ENCODE results near the gene NKAIN4. TPM values are rescaled to one million over a fixed set of nuclear protein-coding genes. Genes with fewer than 3 reads are reported as not detected.
A peak's percentile ranks its signal among the peaks of the same experiment; 100 is the strongest.

NKAIN4 gene
- total RNA-seq, 1 donor from 2014 or later, result 16.1 TPM

DNA sequence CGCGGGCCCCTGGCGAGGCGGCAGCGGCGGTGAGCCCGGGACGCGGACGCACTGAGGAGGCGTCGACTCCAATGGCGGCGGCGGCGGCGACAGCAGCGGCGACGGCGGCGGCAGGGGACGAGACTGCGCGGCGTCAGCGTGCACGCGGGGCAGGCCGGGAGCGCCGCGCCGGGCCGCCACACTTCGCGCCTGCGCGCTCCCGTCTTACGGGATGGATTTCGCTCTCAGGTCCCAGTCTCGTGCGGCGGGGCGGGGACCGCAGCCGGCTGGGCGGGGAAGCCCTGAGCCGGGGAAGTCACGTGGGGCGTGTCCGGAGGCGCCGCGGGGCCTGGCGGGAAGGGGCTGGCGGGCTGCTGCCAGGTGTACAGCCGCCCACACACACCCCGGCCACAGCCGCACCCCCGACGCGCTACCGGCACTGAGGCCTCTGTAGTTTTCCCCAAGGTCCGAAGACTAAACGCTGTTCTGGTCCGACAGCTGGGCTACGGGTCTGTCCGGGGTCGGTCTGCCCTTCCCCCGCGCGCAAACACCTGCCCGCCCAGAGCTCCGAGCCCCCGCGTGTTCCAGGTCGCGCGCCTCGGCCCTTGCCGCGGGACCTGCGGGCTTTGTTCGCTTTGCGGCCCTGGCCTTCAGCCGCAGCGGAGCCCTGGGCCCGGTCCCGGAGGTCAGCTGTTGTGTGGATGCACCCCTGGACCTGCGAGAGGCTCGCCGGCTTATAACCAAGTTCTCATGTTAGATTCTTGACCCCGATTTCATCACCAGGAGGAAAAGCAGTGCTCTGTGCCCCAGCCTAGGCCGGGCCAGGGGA, 38.0 kb downstream of the NKAIN4 start, which contains the start of gene YTHDF1:
Gene YTHDF1 (minus strand): TSS at position 91 of the 808 bp plus-strand sequence. CDS start 239 bp downstream, outside the sequence.
- TF ChIP-seq, protein P1, sequence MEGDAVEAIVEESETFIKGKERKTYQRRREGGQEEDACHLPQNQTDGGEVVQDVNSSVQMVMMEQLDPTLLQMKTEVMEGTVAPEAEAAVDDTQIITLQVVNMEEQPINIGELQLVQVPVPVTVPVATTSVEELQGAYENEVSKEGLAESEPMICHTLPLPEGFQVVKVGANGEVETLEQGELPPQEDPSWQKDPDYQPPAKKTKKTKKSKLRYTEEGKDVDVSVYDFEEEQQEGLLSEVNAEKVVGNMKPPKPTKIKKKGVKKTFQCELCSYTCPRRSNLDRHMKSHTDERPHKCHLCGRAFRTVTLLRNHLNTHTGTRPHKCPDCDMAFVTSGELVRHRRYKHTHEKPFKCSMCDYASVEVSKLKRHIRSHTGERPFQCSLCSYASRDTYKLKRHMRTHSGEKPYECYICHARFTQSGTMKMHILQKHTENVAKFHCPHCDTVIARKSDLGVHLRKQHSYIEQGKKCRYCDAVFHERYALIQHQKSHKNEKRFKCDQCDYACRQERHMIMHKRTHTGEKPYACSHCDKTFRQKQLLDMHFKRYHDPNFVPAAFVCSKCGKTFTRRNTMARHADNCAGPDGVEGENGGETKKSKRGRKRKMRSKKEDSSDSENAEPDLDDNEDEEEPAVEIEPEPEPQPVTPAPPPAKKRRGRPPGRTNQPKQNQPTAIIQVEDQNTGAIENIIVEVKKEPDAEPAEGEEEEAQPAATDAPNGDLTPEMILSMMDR (IDR thresholded peaks at IDR 0.05; ENCODE audit: unreplicated experiment), result peak; percentile 12
- H3K27ac Mint-ChIP-seq, result peak within 1 kb of the TSS; percentile 97
- H3K9me3 Mint-ChIP-seq, result no peaks in the 10 kb centered on the region
- peak; percentile 95 to 97 for DNase-seq (ENCODE audit: low spot score in 2 of 2, unreplicated experiment in 2 of 2)
- H3K36me3 Mint-ChIP-seq, result peaks cover 18% of the 10 kb centered on the region
- H3K27me3 Mint-ChIP-seq (ENCODE audit: low read depth), result peaks cover 15% of the 10 kb centered on the region
- H3K4me1 Mint-ChIP-seq, result peaks cover 34% of the 10 kb centered on the region
- H3K4me3 Mint-ChIP-seq, result peak within 1 kb of the TSS; percentile 95

DNA sequence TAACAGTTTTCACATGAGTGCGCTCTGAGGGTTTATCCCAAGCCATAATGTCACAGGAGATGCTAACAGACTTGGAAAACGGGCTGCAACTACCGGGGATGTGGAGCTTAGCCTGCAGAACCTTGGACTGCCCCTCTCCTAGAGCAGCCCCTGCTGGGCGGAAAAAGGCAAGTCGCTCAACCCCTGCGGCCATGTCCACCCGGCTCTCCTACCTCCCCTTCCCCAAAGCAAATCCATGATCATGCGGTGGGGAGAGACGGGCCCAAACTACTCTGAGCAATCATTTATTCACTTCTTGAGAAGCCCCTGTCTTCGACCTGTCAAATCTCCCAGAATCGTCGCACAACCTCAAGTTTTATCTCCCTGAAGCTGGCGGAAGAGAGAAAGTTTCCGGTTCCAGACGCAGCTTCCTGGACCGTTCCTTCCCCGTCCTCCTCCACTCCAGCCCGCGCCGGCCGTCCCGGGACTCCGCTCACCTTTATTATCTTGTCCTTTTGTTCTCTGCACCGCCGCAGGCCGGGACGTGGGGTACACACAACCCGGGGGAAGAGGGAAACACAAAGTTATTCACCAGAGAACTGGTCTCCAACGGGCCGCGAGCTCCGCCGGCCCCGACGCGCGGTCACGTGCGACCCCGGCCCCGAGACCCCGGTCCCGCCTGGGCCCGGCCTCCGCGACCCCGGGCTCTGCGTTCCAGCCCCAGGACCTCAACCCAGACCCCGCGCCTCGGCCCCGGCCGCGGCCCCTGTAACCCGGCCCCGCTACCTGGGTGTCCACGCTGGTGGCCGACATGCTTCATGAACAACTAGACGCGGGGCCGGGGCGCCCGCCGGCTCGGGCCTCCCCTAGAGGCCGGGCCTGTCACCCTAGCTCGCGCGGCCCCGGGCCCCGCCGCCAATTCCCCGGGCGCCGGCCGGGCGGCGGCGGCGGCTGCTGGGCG, 38.9 kb downstream of the NKAIN4 start:
- TF ChIP-seq, protein P1 (IDR thresholded peaks at IDR 0.05; ENCODE audit: unreplicated experiment), result no peak

DNA sequence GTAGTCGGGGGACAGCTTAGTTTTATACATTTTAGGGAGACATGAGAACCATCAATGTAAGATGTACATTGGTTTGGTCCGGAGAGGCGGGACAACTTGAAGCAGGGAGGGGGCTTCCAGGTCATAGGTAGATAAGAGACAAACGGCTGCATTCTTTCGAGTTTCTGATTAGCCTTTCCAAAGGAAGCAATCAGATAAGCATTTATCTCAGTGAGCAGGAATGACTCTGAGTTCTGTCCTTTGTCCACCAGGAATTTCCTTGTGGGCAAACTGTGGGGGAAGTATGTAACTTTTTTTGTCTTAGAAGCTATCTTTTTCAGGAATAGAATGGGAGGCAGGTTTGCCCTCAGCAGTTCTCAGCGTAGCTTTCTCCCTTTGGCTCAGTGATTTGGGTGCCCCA, 39.7 kb downstream of the NKAIN4 start:
- TF ChIP-seq, protein P1 (IDR thresholded peaks at IDR 0.05; ENCODE audit: unreplicated experiment), result no peak
- Mint-ChIP-seq H3K4me1 (peaks cover 34% of the 10 kb centered on the region), H3K27ac (peak overlapping the region; percentile 97), H3K9me3 (no peaks in the 10 kb centered on the region), H3K36me3 (peaks cover 24% of the 10 kb centered on the region), H3K4me3 (peak overlapping the region; percentile 95), H3K27me3 (ENCODE audit: low read depth) (no peaks in the 10 kb centered on the region)
- no peak for DNase-seq (ENCODE audit: low spot score in 2 of 2, unreplicated experiment in 2 of 2)

More for the DNA sequence above, 38.9 kb downstream of the NKAIN4 start:
- Mint-ChIP-seq H3K36me3 (peaks cover 22% of the 10 kb centered on the region), H3K9me3 (no peaks in the 10 kb centered on the region), H3K27me3 (ENCODE audit: low read depth) (peaks cover 6% of the 10 kb centered on the region), H3K27ac (peak overlapping the region; percentile 97), H3K4me1 (peaks cover 34% of the 10 kb centered on the region), H3K4me3 (peak overlapping the region; percentile 95)
- peak in 1 of 2 experiments; percentile 48 for DNase-seq (ENCODE audit: low spot score in 2 of 2, unreplicated experiment in 2 of 2)

DNA sequence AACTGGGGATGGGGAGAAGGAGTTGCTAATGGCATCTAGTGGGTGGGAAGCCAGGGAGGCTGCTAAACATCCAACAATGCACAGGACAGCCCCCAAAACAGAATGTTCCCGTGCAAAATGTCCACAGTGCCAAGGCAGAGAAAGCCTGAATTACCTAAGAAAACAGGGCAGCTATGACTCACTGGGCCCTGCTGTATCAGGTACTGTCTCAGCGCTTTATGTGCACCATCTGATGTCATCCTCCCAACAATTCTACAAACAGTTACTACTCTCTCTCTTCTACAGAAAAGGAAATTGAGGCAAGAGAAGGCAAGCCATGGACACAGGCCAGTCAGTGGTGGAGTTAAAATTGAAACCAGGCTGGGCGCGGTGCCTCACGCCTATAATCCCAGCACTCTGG, 41.5 kb downstream of the NKAIN4 start:
- no peak overlapping the region for H3K27ac Mint-ChIP-seq
- peaks cover 27% of the 10 kb centered on the region for H3K36me3 Mint-ChIP-seq

DNA sequence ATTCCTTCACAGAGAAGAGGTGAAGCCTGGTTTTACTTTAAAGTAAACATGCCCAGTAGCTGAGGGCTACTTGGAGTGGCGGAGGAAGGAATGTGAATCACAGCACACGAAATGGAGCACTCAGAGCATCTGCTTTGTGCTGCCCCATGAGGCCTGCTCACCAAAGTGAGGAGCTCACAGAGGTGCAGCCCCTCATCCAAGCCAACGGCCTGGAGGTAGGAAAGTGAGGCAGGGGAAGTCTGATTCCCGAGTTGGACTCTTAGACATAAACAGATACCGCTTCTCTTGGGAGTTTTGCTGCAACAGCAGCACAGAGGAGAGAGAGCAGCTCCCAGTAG, 41.9 kb downstream of the NKAIN4 start:
- TF ChIP-seq, protein P1 (IDR thresholded peaks at IDR 0.05; ENCODE audit: unreplicated experiment), result no peak
- Mint-ChIP-seq H3K27ac (no peak overlapping the region), H3K4me3 (no peak overlapping the region), H3K4me1 (peaks cover 34% of the 10 kb centered on the region), H3K36me3 (peaks cover 28% of the 10 kb centered on the region), H3K27me3 (ENCODE audit: low read depth) (no peaks in the 10 kb centered on the region), H3K9me3 (no peaks in the 10 kb centered on the region)
- no peak for DNase-seq (ENCODE audit: low spot score in 2 of 2, unreplicated experiment in 2 of 2)

More for the DNA sequence above, 41.5 kb downstream of the NKAIN4 start:
- no peak for DNase-seq (ENCODE audit: low spot score in 2 of 2, unreplicated experiment in 2 of 2)
- H3K27me3 Mint-ChIP-seq (ENCODE audit: low read depth), result no peaks in the 10 kb centered on the region
- peaks cover 34% of the 10 kb centered on the region for H3K4me1 Mint-ChIP-seq
- no peak overlapping the region for H3K4me3 Mint-ChIP-seq
- H3K9me3 Mint-ChIP-seq, result no peaks in the 10 kb centered on the region
- TF ChIP-seq, protein P1 (IDR thresholded peaks at IDR 0.05; ENCODE audit: unreplicated experiment), result no peak
